ENCODE results near the gene C1QL2. TPM values are rescaled to one million over a fixed set of nuclear protein-coding genes. Genes with fewer than 3 reads are reported as not detected.

C1QL2 gene
- total RNA-seq, 1 experiment from 2014 or later = 1.5 TPM

DNA sequence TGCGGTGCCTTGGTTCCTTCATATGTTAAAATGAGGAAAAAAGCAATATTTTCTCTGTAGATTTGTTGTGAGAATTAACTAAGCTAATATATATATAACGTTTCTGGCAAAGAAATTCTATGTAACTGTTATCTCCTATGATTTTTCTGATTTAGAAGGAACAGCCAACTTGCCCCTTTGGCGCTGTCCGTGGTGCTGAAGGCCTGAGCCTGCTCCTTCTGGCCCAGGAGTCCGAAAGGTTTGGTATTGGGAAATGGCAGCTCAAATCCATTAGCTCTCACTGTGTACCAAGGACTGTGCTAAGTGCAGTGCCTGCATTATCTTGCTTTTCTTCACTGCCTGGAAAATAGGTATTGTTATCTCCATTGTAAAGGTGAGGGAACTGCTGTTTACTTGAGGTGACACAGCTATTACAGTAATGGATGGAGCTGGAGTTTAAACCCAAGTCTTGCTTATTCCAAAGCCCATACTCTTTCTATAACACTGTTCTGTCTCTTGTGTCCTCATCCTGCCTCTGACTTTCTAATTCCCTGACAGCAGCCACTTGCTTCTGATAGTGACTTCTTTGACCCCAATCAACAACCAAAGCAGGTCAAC lies 52.2 kb downstream of the C1QL2 start:
- Histone ChIP-seq H3K27me3 (replicated peaks; ENCODE audit: insufficient read depth, low read depth, low read length, poor library complexity) (no peaks in the 10 kb centered on the region), H3K9me3 (ENCODE audit: low read depth, low read length, poor library complexity, severe bottlenecking) (no peaks in the 10 kb centered on the region), H3K36me3 (ENCODE audit: insufficient read depth, low read length, poor library complexity, severe bottlenecking) (no peaks in the 10 kb centered on the region), H3K4me3 (ENCODE audit: low read depth, low read length, poor library complexity, severe bottlenecking) (no peak overlapping the region), H3K27ac (ENCODE audit: low read depth, low read length, poor library complexity, severe bottlenecking) (no peak overlapping the region), H3K4me1 (ENCODE audit: insufficient read depth, low read length, poor library complexity, severe bottlenecking) (no peaks in the 10 kb centered on the region)
- ChIA-PET POLR2A (ENCODE audit: low non-redundant PET) (interaction anchor here (0.6 kb wide), 1 partner anchor 45 kb away, joined by 3 read pairs; no protein-coding TSS in a partner anchor), CTCF (no interaction called here)
- intact Hi-C loops (cut with micrococcal nuclease; ENCODE audit: unreplicated experiment) = no loop called here
- peak; percentile 65 for DNase-seq (ENCODE audit: low spot score)
- BruUV-seq (replicated peaks) = no TSS peak
- TF ChIP-seq EZH2 (IDR thresholded peaks at IDR 0.05; ENCODE audit: borderline replicate concordance, low read depth, low read length, poor library complexity, severe bottlenecking) = no peak

Other genes starting within 250 kb of the C1QL2 start
- not detected in 2 replicates for gene MARCO, start 216.6 kb downstream of the C1QL2 start, total RNA-seq (2021)
- gene STEAP3, start 65.1 kb upstream of the C1QL2 start, total RNA-seq (2021) = 19.3 and 20.3 TPM in 2 replicates
- 11.1 and 13.4 TPM in 2 replicates for gene C2orf76, start 208.1 kb upstream of the C1QL2 start, total RNA-seq (2021)
- gene DBI, start 208.2 kb upstream of the C1QL2 start, total RNA-seq (2021) = 215 and 230 TPM in 2 replicates

Data from A673 (cell line).